Measurements from ENCODE around the gene ELF4.

GRCh38 chrX:130048686-130049222 is 61.5 kb downstream of the ELF4 start:
- TF ChIP-seq, protein P1, sequence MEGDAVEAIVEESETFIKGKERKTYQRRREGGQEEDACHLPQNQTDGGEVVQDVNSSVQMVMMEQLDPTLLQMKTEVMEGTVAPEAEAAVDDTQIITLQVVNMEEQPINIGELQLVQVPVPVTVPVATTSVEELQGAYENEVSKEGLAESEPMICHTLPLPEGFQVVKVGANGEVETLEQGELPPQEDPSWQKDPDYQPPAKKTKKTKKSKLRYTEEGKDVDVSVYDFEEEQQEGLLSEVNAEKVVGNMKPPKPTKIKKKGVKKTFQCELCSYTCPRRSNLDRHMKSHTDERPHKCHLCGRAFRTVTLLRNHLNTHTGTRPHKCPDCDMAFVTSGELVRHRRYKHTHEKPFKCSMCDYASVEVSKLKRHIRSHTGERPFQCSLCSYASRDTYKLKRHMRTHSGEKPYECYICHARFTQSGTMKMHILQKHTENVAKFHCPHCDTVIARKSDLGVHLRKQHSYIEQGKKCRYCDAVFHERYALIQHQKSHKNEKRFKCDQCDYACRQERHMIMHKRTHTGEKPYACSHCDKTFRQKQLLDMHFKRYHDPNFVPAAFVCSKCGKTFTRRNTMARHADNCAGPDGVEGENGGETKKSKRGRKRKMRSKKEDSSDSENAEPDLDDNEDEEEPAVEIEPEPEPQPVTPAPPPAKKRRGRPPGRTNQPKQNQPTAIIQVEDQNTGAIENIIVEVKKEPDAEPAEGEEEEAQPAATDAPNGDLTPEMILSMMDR (IDR thresholded peaks at IDR 0.05; ENCODE audit: low read depth, low read length): no peak
- no peak for TF ChIP-seq POLR2A (IDR thresholded peaks at IDR 0.05; ENCODE audit: extremely low read depth, insufficient read length)

Data from NB4 (cell line).